ENCODE data around the gene SLC25A2. TPM values are rescaled to one million over a fixed set of nuclear protein-coding genes. Genes with fewer than 3 reads are reported as not detected.

SLC25A2 gene
- total and polyA plus RNA-seq, 2 of the 13 experiments (the other 11 are each of a cell fraction or from before 2014, with no cell fraction given), result 0.13 TPM; not detected in 1

- peak; percentile 71; the same call in 1 of the 2 replicates for TF ChIP-seq ATF6 (CRISPR knock-in tag; conservative IDR thresholded peaks at IDR 0.05)
- no peak for TF ChIP-seq SRSF9 (IDR thresholded peaks at IDR 0.05; ENCODE audit: borderline replicate concordance, insufficient read depth, low read depth, low read length, poor library complexity, severe bottlenecking)
- TF ChIP-seq POGZ (CRISPR knock-in tag; IDR thresholded peaks at IDR 0.05), result peak; percentile 84
- TF ChIP-seq ELF4 (CRISPR knock-in tag; IDR thresholded peaks at IDR 0.05; ENCODE audit: borderline replicate concordance), result peak; percentile 77; the same call in 1 of the 2 replicates
- no peak; the same call in 1 of the 2 replicates for TF ChIP-seq ZNF766 (CRISPR knock-in tag; IDR thresholded peaks at IDR 0.05; ENCODE audit: borderline replicate concordance)
- no peak for TF ChIP-seq FOXP1 (IDR thresholded peaks at IDR 0.05)
- TF ChIP-seq FOXP1 (CRISPR knock-in tag; IDR thresholded peaks at IDR 0.05), result no peak
- TF ChIP-seq HOXA9 (CRISPR knock-in tag; IDR thresholded peaks at IDR 0.05; ENCODE audit: borderline replicate concordance), result no peak; the same call in 1 of the 2 replicates
- peak; percentile 40; the same call in 1 of the 2 replicates for TF ChIP-seq ZNF276 (CRISPR knock-in tag; IDR thresholded peaks at IDR 0.05; ENCODE audit: low read depth)
- TF ChIP-seq BATF2 (CRISPR knock-in tag; IDR thresholded peaks at IDR 0.05), result peak; percentile 87
- no peak for TF ChIP-seq MBNL3 (CRISPR knock-in tag; conservative IDR thresholded peaks at IDR 0.05)
- TF ChIP-seq SMAD1 (CRISPR knock-in tag; IDR thresholded peaks at IDR 0.05; ENCODE audit: borderline replicate concordance, low read depth), result peak; percentile 35; the same call in 1 of the 2 replicates
- TF ChIP-seq SRF (IDR thresholded peaks at IDR 0.05; ENCODE audit: low read depth, low read length), result no peak
- no peak; the same call in 1 of the 2 replicates for TF ChIP-seq ZNF318 (CRISPR knock-in tag; IDR thresholded peaks at IDR 0.05)
Measured at GRCh38 chr5:141320225-141321169, 16.6 kb upstream of the SLC25A2 start, which contains the start of gene TAF7 (continued).
